Skeletal muscle satellite cell (primary cell): Measurements from ENCODE around the gene SCN2A.
"Not testable (repeated sequence)": the region's sequence is repeated elsewhere in the genome, so short reads cannot be mapped to it uniquely, and the experiment has no call there.

Experiments used
- H3K27me3 ChIP-seq: 2 replicates; pipeline ENCODE4 v1.7.0; 2013; ENCODE audit warnings: low read length; ENCODE audit not compliant: control insufficient read depth, insufficient read depth
- H3K36me3 ChIP-seq: 2 replicates; pipeline ENCODE4 v1.7.0; 2013; ENCODE audit warnings: mild to moderate bottlenecking, control low read depth, low read length; ENCODE audit not compliant: insufficient read depth
- H3K4me1 ChIP-seq: 2 replicates; pipeline ENCODE4 v1.7.0; 2013; ENCODE audit warnings: low read length; ENCODE audit not compliant: control insufficient read depth, insufficient read depth
- H3K4me2 ChIP-seq: 2 replicates; pipeline ENCODE4 v1.7.0; 2013; ENCODE audit warnings: mild to moderate bottlenecking, low read length
- H3K4me3 ChIP-seq: 2 replicates; pipeline ENCODE4 v1.7.0; 2013; ENCODE audit warnings: low read length
- H3K9ac ChIP-seq: 2 replicates; pipeline ENCODE4 v1.7.0; 2013; ENCODE audit warnings: mild to moderate bottlenecking, low read depth, low read length, moderate library complexity
- H3K9me3 ChIP-seq: replicated peaks from 2 replicates; pipeline ENCODE4 v1.7.0; 2013; ENCODE audit warnings: mild to moderate bottlenecking, control low read depth, low read length

The SCN2A gene

DNA sequence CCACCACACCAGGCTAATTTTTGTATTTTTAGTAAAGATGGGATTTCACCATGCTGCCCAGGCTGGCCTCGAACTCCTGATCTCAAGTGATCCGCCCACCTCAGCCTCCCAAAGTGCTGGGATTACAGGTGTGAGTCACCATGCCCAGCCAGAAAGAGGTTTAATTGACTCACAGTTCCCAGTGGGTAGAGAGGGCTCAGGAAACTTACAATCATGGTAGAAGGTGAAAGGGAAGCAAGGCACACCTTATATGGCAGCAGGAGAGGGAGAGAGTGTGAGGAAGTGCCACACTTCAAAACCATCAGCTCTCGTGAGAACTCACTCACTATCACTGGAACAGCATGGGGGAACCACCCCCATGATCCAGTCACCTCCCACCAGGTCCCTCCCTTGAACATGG is 159.4 kb downstream of the SCN2A start:
- not testable (repeated sequence) for H3K9me3 ChIP-seq, H3K4me3 ChIP-seq, H3K4me1 ChIP-seq, H3K27me3 ChIP-seq, H3K4me2 ChIP-seq, H3K36me3 ChIP-seq, H3K9ac ChIP-seq

GRCh38 chr2:165401285-165401852 is 162.2 kb downstream of the SCN2A start:
- Histone ChIP-seq H3K36me3 (no peaks in the 10 kb centered on the region), H3K9me3 (no peaks in the 10 kb centered on the region), H3K4me3 (no peak overlapping the region), H3K4me1 (peaks cover 2% of the 10 kb centered on the region), H3K9ac (no peak overlapping the region), H3K4me2 (no peak overlapping the region), H3K27me3 (no peaks in the 10 kb centered on the region)

DNA sequence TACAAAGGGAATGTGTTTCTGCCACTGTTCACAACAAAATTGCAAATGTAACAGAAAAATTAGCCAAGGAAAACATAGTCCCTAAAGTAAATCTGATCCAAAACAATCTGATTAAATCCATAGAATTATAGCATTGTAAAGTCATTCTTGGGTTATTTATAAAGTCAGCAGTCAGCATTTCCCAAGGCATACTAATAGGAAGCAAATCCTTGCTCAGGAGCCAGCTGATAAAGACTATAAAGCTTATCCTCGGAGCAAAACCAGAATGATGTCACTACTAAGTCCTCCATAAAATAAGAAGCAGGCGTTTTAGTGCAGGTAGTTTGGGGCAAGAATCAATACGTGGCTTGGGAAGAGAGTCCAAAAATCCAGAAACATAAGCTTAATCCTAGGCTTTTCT is 162.9 kb downstream of the SCN2A start:
- no peaks in the 10 kb centered on the region for H3K36me3 ChIP-seq
- H3K4me3 ChIP-seq: no peak overlapping the region
- H3K27me3 ChIP-seq: no peaks in the 10 kb centered on the region
- H3K4me1 ChIP-seq: peaks cover 4% of the 10 kb centered on the region
- H3K9ac ChIP-seq: no peak overlapping the region
- no peaks in the 10 kb centered on the region for H3K9me3 ChIP-seq
- H3K4me2 ChIP-seq: no peak overlapping the region

- no peaks in the 10 kb centered on the region for H3K27me3 ChIP-seq
- H3K9ac ChIP-seq: no peak overlapping the region
- no peak overlapping the region for H3K4me3 ChIP-seq
- no peak overlapping the region for H3K4me2 ChIP-seq
- peaks cover 4% of the 10 kb centered on the region for H3K4me1 ChIP-seq
- H3K9me3 ChIP-seq: no peaks in the 10 kb centered on the region
- no peaks in the 10 kb centered on the region for H3K36me3 ChIP-seq
Observed at GRCh38 chr2:165406173-165406572, 167.0 kb downstream of the SCN2A start.

DNA sequence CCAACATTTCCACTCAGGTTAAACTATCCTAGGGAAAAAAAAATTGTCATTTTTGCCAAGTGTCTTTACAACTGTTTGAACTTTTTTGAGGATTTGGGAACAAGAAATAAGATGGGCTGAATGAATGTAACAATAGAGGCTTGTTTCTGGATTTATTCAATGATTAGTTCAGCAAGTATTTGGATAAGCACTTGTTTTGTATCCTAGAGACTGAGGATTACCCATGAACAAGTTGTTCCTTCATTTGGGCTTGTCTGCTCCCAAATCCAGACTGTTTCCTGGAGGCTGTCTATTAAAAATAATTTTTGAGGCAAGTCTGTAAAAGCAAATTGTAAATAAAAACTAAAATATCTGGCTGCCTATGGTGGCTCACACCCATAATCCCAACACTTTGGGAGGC is 168.3 kb downstream of the SCN2A start:
- no peaks in the 10 kb centered on the region for H3K27me3 ChIP-seq
- H3K4me2 ChIP-seq: no peak overlapping the region
- H3K9ac ChIP-seq: no peak overlapping the region
- H3K4me3 ChIP-seq: no peak overlapping the region
- no peaks in the 10 kb centered on the region for H3K9me3 ChIP-seq
- no peaks in the 10 kb centered on the region for H3K36me3 ChIP-seq
- H3K4me1 ChIP-seq: peaks cover 4% of the 10 kb centered on the region

- Histone ChIP-seq H3K36me3 (no peaks in the 10 kb centered on the region), H3K27me3 (no peaks in the 10 kb centered on the region), H3K9me3 (no peaks in the 10 kb centered on the region), H3K4me2 (no peak overlapping the region), H3K4me3 (no peak overlapping the region), H3K4me1 (peaks cover 4% of the 10 kb centered on the region), H3K9ac (no peak overlapping the region)
Observed at GRCh38 chr2:165408186-165408585, 169.0 kb downstream of the SCN2A start.

DNA sequence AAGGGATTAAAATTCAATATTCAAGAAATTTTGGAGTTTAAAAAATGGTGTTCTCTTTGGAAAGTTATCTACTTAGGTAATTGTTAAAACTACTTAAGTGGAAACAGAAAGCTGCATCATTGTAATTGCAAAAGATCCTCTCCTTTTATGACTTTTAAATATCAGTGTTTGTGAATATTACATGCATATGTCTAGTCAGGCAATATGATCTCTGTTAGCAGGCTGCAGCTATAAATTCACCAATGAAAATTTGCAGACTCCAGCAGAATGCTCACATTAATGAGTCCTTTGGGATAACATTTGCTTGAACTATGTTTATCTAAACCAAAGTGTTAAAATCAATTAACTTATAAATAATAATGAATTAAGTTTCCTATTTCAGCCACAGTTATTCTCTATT is 171.1 kb downstream of the SCN2A start:
- Histone ChIP-seq H3K4me2 (no peak overlapping the region), H3K4me3 (no peak overlapping the region), H3K4me1 (peaks cover 4% of the 10 kb centered on the region), H3K9ac (no peak overlapping the region), H3K36me3 (no peaks in the 10 kb centered on the region), H3K9me3 (no peaks in the 10 kb centered on the region), H3K27me3 (no peaks in the 10 kb centered on the region)

DNA sequence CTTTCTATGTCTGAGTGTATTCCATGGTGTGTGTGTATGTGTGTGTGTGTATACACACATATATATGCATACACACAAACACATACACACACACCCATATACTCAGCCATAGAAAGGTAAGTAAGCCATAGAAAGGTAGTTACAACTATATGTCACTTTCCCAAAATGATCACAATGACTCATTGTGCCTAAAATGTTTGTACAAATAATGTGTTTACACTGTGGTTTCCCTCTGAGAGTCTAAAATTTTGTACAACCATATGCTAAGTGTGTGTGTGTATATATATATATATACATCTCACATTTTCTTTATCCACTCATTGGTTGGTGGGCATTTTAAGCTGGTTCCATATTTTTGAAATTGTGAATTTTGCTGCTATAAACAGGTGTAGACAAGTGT is 175.0 kb downstream of the SCN2A start:
- no peaks in the 10 kb centered on the region for H3K4me1 ChIP-seq
- H3K36me3 ChIP-seq: no peaks in the 10 kb centered on the region
- H3K9me3 ChIP-seq: no peaks in the 10 kb centered on the region
- no peak overlapping the region for H3K4me2 ChIP-seq
- no peaks in the 10 kb centered on the region for H3K27me3 ChIP-seq
- no peak overlapping the region for H3K9ac ChIP-seq
- H3K4me3 ChIP-seq: no peak overlapping the region

- H3K9me3 ChIP-seq: no peaks in the 10 kb centered on the region
- no peaks in the 10 kb centered on the region for H3K4me1 ChIP-seq
- no peak overlapping the region for H3K4me3 ChIP-seq
- H3K4me2 ChIP-seq: no peak overlapping the region
- no peaks in the 10 kb centered on the region for H3K27me3 ChIP-seq
- H3K36me3 ChIP-seq: no peaks in the 10 kb centered on the region
- H3K9ac ChIP-seq: no peak overlapping the region
Observed at GRCh38 chr2:165417009-165417408, 177.8 kb downstream of the SCN2A start.

GRCh38 chr2:165420231-165420630 is 181.0 kb downstream of the SCN2A start:
- no peak overlapping the region for H3K9ac ChIP-seq
- no peak overlapping the region for H3K4me3 ChIP-seq
- H3K4me1 ChIP-seq: no peaks in the 10 kb centered on the region

DNA sequence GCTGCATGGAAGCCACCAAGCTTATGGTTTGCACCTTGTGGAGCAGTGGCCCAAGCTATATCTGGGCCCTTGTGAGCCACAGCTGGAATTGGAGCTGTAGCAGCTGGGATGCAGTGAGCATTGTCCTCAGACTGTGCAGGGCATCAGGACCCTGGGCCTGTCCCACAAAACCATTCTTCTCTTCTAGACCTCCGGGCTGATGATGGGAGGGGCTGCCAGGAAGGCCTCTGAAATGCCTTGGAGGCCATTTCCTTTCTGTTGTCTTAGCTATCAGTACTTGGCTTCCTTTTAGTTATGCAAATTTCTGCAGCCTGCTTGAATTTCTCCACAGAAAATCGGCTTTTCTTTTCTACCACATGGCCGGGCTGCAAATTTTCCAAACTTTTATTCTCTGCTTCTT is 183.9 kb downstream of the SCN2A start:
- no peaks in the 10 kb centered on the region for H3K27me3 ChIP-seq
- H3K36me3 ChIP-seq: no peaks in the 10 kb centered on the region
- no peaks in the 10 kb centered on the region for H3K9me3 ChIP-seq
- no peak overlapping the region for H3K9ac ChIP-seq
- no peaks in the 10 kb centered on the region for H3K4me1 ChIP-seq
- no peak overlapping the region for H3K4me3 ChIP-seq
- no peak overlapping the region for H3K4me2 ChIP-seq

More at GRCh38 chr2:165420231-165420630, 181.0 kb downstream of the SCN2A start:
- Histone ChIP-seq H3K36me3 (no peaks in the 10 kb centered on the region), H3K27me3 (no peaks in the 10 kb centered on the region), H3K9me3 (no peaks in the 10 kb centered on the region), H3K4me2 (no peak overlapping the region)

DNA sequence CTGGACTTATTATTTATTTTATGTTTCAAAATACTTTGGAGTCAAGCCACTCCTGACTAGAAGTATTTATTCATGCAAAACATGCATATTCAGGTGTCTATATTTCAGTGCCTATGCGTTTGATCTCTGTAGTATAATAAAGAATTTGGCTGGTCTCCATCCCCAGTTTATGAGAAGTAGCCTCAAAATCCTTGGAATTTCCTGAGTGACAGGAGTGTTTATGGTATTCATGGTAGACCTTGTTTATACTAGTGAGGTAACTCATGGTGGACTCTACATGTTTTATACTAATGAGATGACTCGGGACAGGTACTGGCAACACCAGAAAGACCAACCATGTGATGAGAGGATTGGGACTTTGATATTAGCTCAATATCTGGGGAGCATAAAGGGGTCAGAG is 186.3 kb downstream of the SCN2A start:
- Histone ChIP-seq H3K36me3 (no peaks in the 10 kb centered on the region), H3K9ac (no peak overlapping the region), H3K4me3 (no peak overlapping the region), H3K9me3 (no peaks in the 10 kb centered on the region), H3K4me2 (no peak overlapping the region), H3K27me3 (no peaks in the 10 kb centered on the region), H3K4me1 (no peaks in the 10 kb centered on the region)
